B cell (primary cell): ENCODE results near the gene OCSTAMP. TPM values are rescaled to one million over a fixed set of nuclear protein-coding genes. Genes with fewer than 3 reads are reported as not detected.

Source experiments
- ATAC-seq: fragments of 200-7000 bp; cut with Tn5 transposase; one replicate; pipeline ENCODE4 v1.10.0; 2021; ENCODE audit warnings: low read depth, mild to moderate bottlenecking, moderate number of reproducible peaks, moderate library complexity
- CTCF ChIA-PET: fragments of 350-600 bp; sonication (Branson Sonifier 250); formaldehyde crosslinking; loops from one replicate; lab custom pipeline; 2021; ENCODE audit warnings: antibody characterized with exemption, inconsistent platforms; lab: Charles Lee
- POLR2A ChIA-PET: fragments of 350-600 bp; sonication (Branson Sonifier 250); formaldehyde crosslinking; loops from one replicate; lab custom pipeline; 2021; ENCODE audit warnings: antibody characterized with exemption; lab: Charles Lee
- DNase-seq: peaks from one replicate; pipeline ENCODE4 v3.0.0; 2013
- H2AFZ ChIP-seq: 2 replicates; pipeline ENCODE4 v1.6.1; 2012; ENCODE audit warnings: mild to moderate bottlenecking, low read depth, low read length; ENCODE audit not compliant: insufficient read depth, poor library complexity, severe bottlenecking
- H3K27ac ChIP-seq, 2 donors: 1 replicate in 1 of 2; 2 replicates in 1 of 2; pipeline ENCODE4 v1.5.1; 2012 to 2013; ENCODE audit warnings: low read length in 2 of 2, mild to moderate bottlenecking in 2 of 2, moderate library complexity in 1 of 2
- H3K27me3 ChIP-seq, 4 experiments: fragments of 200-600 bp in 1 of 4; sonication (generic) in 1 of 4; replicated peaks in 1 of 4; 1 replicate in 2 of 4; 2 replicates in 2 of 4; pipeline versions ENCODE4 v1.6.1 to v1.7.0; 2013 to 2016; ENCODE audit warnings: low read length in 3 of 4, mild to moderate bottlenecking in 2 of 4, mixed read lengths in 1 of 4, moderate library complexity in 1 of 4; ENCODE audit not compliant: insufficient read depth in 4 of 4, control insufficient read depth in 3 of 4; ENCODE audit errors: control extremely low read depth in 1 of 4
- H3K36me3 ChIP-seq, 2 experiments: replicated peaks in 1 of 2; 1 replicate in 1 of 2; 2 replicates in 1 of 2; pipeline versions ENCODE4 v1.6.1 to v1.7.1; 2013; ENCODE audit warnings: low read length in 1 of 2; ENCODE audit not compliant: insufficient read depth in 2 of 2, control insufficient read depth in 1 of 2; ENCODE audit errors: control extremely low read depth in 1 of 2, extremely low read depth in 1 of 2
- H3K4me1 ChIP-seq, 2 donors: fragments of 200-600 bp in 1 of 2; sonication (generic) in 1 of 2; 1 replicate in 1 of 2; 2 replicates in 1 of 2; pipeline versions ENCODE4 v1.5.1 to v1.6.1; 2013 to 2017; ENCODE audit warnings: low read length in 2 of 2; ENCODE audit not compliant: control insufficient read depth in 2 of 2, insufficient read depth in 2 of 2
- H3K4me2 ChIP-seq: replicated peaks from 2 replicates; pipeline ENCODE3; 2012; ENCODE audit warnings: mild to moderate bottlenecking, low read depth, low read length; ENCODE audit not compliant: poor library complexity, severe bottlenecking
- H3K4me3 ChIP-seq, 5 experiments: fragments of 200-600 bp in 1 of 5; sonication (generic) in 1 of 5; 1 replicate in 3 of 5; 2 replicates in 2 of 5; pipeline versions ENCODE4 v1.5.1 to v1.7.0; 2011 to 2016; ENCODE audit warnings: low read length in 4 of 5, mild to moderate bottlenecking in 4 of 5, low read depth in 2 of 5, control low read depth in 1 of 5, moderate library complexity in 1 of 5; ENCODE audit not compliant: insufficient read depth in 1 of 5; ENCODE audit errors: control extremely low read depth in 1 of 5, extremely low read depth in 1 of 5
- H3K79me2 ChIP-seq: fragments of 200-600 bp; sonication (generic); one replicate; pipeline ENCODE4 v1.6.0; 2016; ENCODE audit warnings: low read length; ENCODE audit not compliant: control insufficient read depth, insufficient read depth
- H3K9ac ChIP-seq: fragments of 200-600 bp; sonication (generic); 2 replicates; pipeline ENCODE4 v1.6.1; 2017; ENCODE audit warnings: mild to moderate bottlenecking, low read length, moderate library complexity
- H3K9me3 ChIP-seq, 3 donors: one replicate each; pipeline versions ENCODE4 v1.6.1 to v1.7.1; 2013; ENCODE audit warnings: low read length in 2 of 3; ENCODE audit not compliant: control insufficient read depth in 2 of 3, insufficient read depth in 1 of 3; ENCODE audit errors: control extremely low read depth in 1 of 3
- H4K20me1 ChIP-seq: 2 replicates; pipeline ENCODE4 v1.6.0; 2012; ENCODE audit warnings: mild to moderate bottlenecking, low read length; ENCODE audit not compliant: insufficient read depth, control insufficient read depth, poor library complexity, severe bottlenecking
- H3K27ac Mint-ChIP-seq: one replicate; pipeline ENCODE4 v1.8.0; 2021; ENCODE audit warnings: mixed read lengths
- H3K27me3 Mint-ChIP-seq: one replicate; pipeline ENCODE4 v1.8.0; 2021; ENCODE audit warnings: mixed read lengths
- H3K4me1 Mint-ChIP-seq: one replicate; pipeline ENCODE4 v1.8.0; 2021; ENCODE audit warnings: mixed read lengths
- H3K4me3 Mint-ChIP-seq: one replicate; pipeline ENCODE4 v1.8.0; 2021; ENCODE audit warnings: mixed read lengths
- H3K9me3 Mint-ChIP-seq: one replicate; pipeline ENCODE4 v1.8.0; 2022; ENCODE audit warnings: mixed read lengths; ENCODE audit not compliant: insufficient read depth
- CTCF ChIP-seq: fragments of 200-600 bp; IDR thresholded peaks from one replicate; pipeline ENCODE4 v1.8.0; 2022; ENCODE audit warnings: antibody characterized with exemption, mild to moderate bottlenecking
- EZH2 ChIP-seq: IDR thresholded peaks from 2 replicates; pipeline ENCODE4 v1.6.1; 2012; ENCODE audit warnings: borderline replicate concordance, low read depth, mild to moderate bottlenecking, moderate library complexity, low read length; ENCODE audit not compliant: insufficient read depth, poor library complexity, severe bottlenecking
- WGBS: methylation state at CpG from one replicate; pipeline ENCODE4 v1.1.5; 2013; ENCODE audit warnings: missing lambda C conversion rate; ENCODE audit not compliant: insufficient coverage; 5-methylcytosine and 5-hydroxymethylcytosine counted together
- intact Hi-C: fragments of 100-400 bp; cut with micrococcal nuclease; formaldehyde crosslinking; loops from one replicate; pipeline ENCODE4 v1.10.0; 2022
- polyA plus RNA-seq: library from polyadenylated mRNA; depleted of rRNA; stranded (reverse); fragments of >200 nt; gene quantifications from 2 replicates; pipeline ENCODE4 v1.2.3, GENCODE V29; 2012
- total RNA-seq, 2 donors: library from RNA; stranded (reverse); fragments of 120-200 nt in 1 of 2; gene quantifications; 1 replicate in 1 of 2; 2 replicates in 1 of 2; pipeline versions ENCODE4 v1.2.3 to v1.2.4, GENCODE V29; 2013 to 2022

The OCSTAMP gene
- total and polyA plus RNA-seq, 2 donors (not counting 1 experiment from before 2014, with no cell fraction given): not detected

- no peaks in the 10 kb centered on the region for H3K9me3 Mint-ChIP-seq
- Histone ChIP-seq H2AFZ (no peak overlapping the region), H3K36me3 (no peaks in the 10 kb centered on the region), H3K4me2 (no peak overlapping the region), H3K27me3 (peaks cover 0 to 6% (median 0%) of the 10 kb centered on the region in 4 experiments), H3K79me2 (no peaks in the 10 kb centered on the region), H3K4me1 (peaks cover 8 to 11% of the 10 kb centered on the region in 2 donors), H3K4me3 (no peak overlapping the region), H3K27ac (no peak overlapping the region), H3K9ac (no peak overlapping the region), H4K20me1 (no peaks in the 10 kb centered on the region), H3K9me3 (no peaks in the 10 kb centered on the region)
- POLR2A ChIA-PET: no interaction called here
- CTCF ChIA-PET: interaction anchor here (1.0 to 2.7 kb wide), 2 partner anchors 12 to 18 kb away, joined by 3 to 13 read pairs; partner anchors contain the start of gene OCSTAMP
- DNase-seq (no peak), ATAC-seq (no peak)
- intact Hi-C loops: no loop called here
- peaks cover 16% of the 10 kb centered on the region for H3K27me3 Mint-ChIP-seq
- H3K4me3 Mint-ChIP-seq: no peak overlapping the region
- peaks cover 3% of the 10 kb centered on the region for H3K4me1 Mint-ChIP-seq
- no peak for TF ChIP-seq EZH2
- no peak for TF ChIP-seq CTCF
- no peak overlapping the region for H3K27ac Mint-ChIP-seq
- WGBS: 92% methylated on average over 16 of the region's 16 CpGs
Observed at GRCh38 chr20:46563170-46563859, 12.9 kb upstream of the OCSTAMP start.
